GM12892 (cell line): ENCODE results near the gene TYROBP.

ENCODE experiments used
- POLR2A ChIP-seq: IDR thresholded peaks from 2 replicates; pipeline ENCODE4 v1.6.1; 2011; ENCODE audit warnings: low read depth, low read length, control low read depth
- POLR2AphosphoS5 ChIP-seq: IDR thresholded peaks from 2 replicates; pipeline ENCODE4 v1.6.1; 2011; ENCODE audit warnings: low read depth, low read length, control low read depth
- TAF1 ChIP-seq: IDR thresholded peaks from 2 replicates; pipeline ENCODE4 v1.6.1; 2011; ENCODE audit warnings: low read depth, mild to moderate bottlenecking, control low read depth, low read length, borderline replicate concordance

DNA sequence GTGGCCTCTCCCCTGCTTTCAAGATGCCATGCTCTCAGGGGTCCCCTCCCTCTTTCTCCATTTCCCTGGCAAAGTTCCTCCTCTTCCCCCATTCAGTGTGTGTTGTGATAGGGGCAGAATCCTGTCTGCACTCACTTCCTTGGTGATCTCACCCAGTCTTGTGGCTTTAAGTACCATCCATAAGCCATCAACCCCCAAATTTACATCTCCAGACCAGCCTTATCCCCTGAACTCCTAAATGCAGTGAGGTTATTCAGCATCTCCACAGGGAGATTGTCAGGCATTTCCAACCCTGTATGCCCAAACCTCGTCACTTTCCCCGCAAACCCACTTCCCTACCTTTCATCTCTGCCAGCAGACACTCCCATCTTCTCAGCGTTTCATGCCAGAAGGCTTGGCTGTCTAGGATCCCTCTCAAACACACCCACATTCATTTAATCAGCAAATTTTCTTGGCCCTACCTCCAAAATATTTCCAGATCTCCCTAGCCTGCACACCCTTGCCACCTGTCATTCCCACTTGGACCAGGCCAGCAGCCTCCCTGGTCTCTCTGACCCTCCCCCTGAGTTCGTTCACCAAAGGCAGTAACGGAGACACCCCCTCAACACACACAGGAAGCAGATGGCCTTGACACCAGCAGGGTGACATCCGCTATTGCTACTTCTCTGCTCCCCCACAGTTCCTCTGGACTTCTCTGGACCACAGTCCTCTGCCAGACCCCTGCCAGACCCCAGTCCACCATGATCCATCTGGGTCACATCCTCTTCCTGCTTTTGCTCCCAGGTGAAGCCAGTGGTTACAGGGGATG is 6.0 kb downstream of the TYROBP start, which contains the start of gene HCST:
- TF ChIP-seq POLR2AphosphoS5 (peak; percentile 64; the same call in 1 of the 2 replicates), TAF1 (no peak), POLR2A (peak; percentile 55; the same call in 1 of the 2 replicates)
